ENCODE measurements around the gene SOX8.
"Not testable (repeated sequence)": the region's sequence is repeated elsewhere in the genome, so short reads cannot be mapped to it uniquely, and the experiment has no call there.

SOX8 gene

GRCh38 chr16:981695-982144 lies at the start of gene SOX8:
Gene SOX8, plus strand, starts transcription at chr16:981770. Its CDS starts 153 bp downstream, at chr16:981923.
- DNase-seq, result no peak

- no peak for DNase-seq
Observed at GRCh38 chr16:932831-933330, 48.7 kb upstream of the SOX8 start.

- DNase-seq, result no peak
Observed at GRCh38 chr16:933581-933980, 48.0 kb upstream of the SOX8 start.

GRCh38 chr16:934178-934577 lies 47.4 kb upstream of the SOX8 start:
- no peak for DNase-seq

GRCh38 chr16:935684-936083 lies 45.9 kb upstream of the SOX8 start:
- DNase-seq, result no peak

GRCh38 chr16:937311-937710 lies 44.3 kb upstream of the SOX8 start:
- DNase-seq, result no peak

- DNase-seq, result no peak
Observed at GRCh38 chr16:937723-938122, 43.8 kb upstream of the SOX8 start.

- no peak for DNase-seq
Observed at GRCh38 chr16:938136-938535, 43.4 kb upstream of the SOX8 start.

- no peak for DNase-seq
Observed at GRCh38 chr16:938752-939151, 42.8 kb upstream of the SOX8 start.

- no peak for DNase-seq
Observed at GRCh38 chr16:939311-939710, 42.3 kb upstream of the SOX8 start.

- DNase-seq, result no peak
Observed at GRCh38 chr16:939941-940340, 41.6 kb upstream of the SOX8 start.

GRCh38 chr16:942436-943060 lies 39.0 kb upstream of the SOX8 start:
- no peak for DNase-seq

GRCh38 chr16:943971-944370 lies 37.6 kb upstream of the SOX8 start:
- no peak for DNase-seq

- DNase-seq, result no peak
Observed at GRCh38 chr16:945271-946047, 36.1 kb upstream of the SOX8 start.

- DNase-seq, result no peak
Observed at GRCh38 chr16:946048-946395, 35.5 kb upstream of the SOX8 start.

- DNase-seq, result no peak
Observed at GRCh38 chr16:947255-947921, 34.2 kb upstream of the SOX8 start.

GRCh38 chr16:947922-948303 lies 33.7 kb upstream of the SOX8 start:
- not testable (repeated sequence) for DNase-seq

GRCh38 chr16:948767-949166 lies 32.8 kb upstream of the SOX8 start:
- DNase-seq, result not testable (repeated sequence)

GRCh38 chr16:950733-951573 lies 30.6 kb upstream of the SOX8 start:
- not testable (repeated sequence) for DNase-seq

- no peak for DNase-seq
Observed at GRCh38 chr16:951660-952301, 29.8 kb upstream of the SOX8 start.

GRCh38 chr16:952321-952720 lies 29.2 kb upstream of the SOX8 start:
- no peak for DNase-seq

GRCh38 chr16:953818-954217 lies 27.8 kb upstream of the SOX8 start:
- not testable (repeated sequence) for DNase-seq

Data from activated CD4-positive, alpha-beta T cell treated with anti-CD3 and anti-CD28 coated beads, Interleukin-2, amount 50 U/mL, for 48 hours (primary cell).